GM23248 (cell line): ENCODE measurements around the gene PTPRU.

Experiments used
- EZH2 ChIP-seq: fragments of 200-600 bp; sonication (generic); IDR thresholded peaks from 2 replicates; pipeline ENCODE4 v1.6.1; 2018; ENCODE audit warnings: antibody characterized with exemption, mild to moderate bottlenecking; ENCODE audit not compliant: insufficient read depth, poor library complexity, severe bottlenecking
- EZH2phosphoT487 ChIP-seq: fragments of 200-600 bp; sonication (generic); IDR thresholded peaks from 2 replicates; pipeline ENCODE4 v1.6.1; 2018; ENCODE audit warnings: antibody characterized with exemption, moderate library complexity, mild to moderate bottlenecking, low read depth; ENCODE audit not compliant: insufficient read depth

DNA sequence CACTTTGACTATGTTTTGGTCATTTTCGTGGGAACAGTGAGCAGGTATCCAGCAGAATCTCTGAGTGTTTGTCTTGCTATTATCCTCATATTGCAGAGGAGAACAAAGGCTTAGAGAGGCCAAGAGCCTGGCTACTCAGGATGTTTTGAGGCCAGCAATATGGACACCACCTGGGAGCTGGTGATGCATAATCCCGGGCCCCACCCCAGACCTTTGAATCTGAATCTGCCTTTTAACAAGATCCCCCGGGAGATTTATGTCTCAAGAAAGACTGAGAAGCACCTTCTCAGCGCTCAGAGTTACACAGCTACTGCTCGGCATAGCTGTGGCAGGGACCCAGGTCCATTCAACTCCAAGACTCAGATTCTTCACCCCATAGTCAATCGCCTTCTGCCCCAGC, 72.8 kb downstream of the PTPRU start:
- TF ChIP-seq EZH2phosphoT487 (no peak), EZH2 (no peak)
